Mucosa of rectum (tissue), 2 donors: ENCODE measurements around the gene PPP2R5C.

Experiments
- H3K27ac ChIP-seq, 2 donors: one replicate each; pipeline ENCODE4 v1.7.0; 2013; ENCODE audit warnings: inconsistent platforms in 2 of 2, low read depth in 2 of 2, low read length in 2 of 2
- H3K27me3 ChIP-seq, 2 donors: one replicate each; pipeline ENCODE4 v1.7.0; 2013; ENCODE audit warnings: low read length in 2 of 2; ENCODE audit not compliant: control insufficient read depth in 2 of 2, insufficient read depth in 2 of 2
- H3K36me3 ChIP-seq, 2 donors: one replicate each; pipeline ENCODE4 v1.7.0; 2013; ENCODE audit warnings: low read length in 2 of 2; ENCODE audit not compliant: control insufficient read depth in 2 of 2, insufficient read depth in 2 of 2
- H3K4me1 ChIP-seq, 2 donors: one replicate each; pipeline ENCODE4 v1.7.0; 2013; ENCODE audit warnings: low read length in 2 of 2, mild to moderate bottlenecking in 1 of 2; ENCODE audit not compliant: control insufficient read depth in 2 of 2, insufficient read depth in 2 of 2
- H3K4me3 ChIP-seq, 2 donors: one replicate each; pipeline ENCODE4 v1.7.0; 2013; ENCODE audit warnings: low read length in 2 of 2
- H3K9ac ChIP-seq, 2 donors: one replicate each; pipeline ENCODE4 v1.7.0; 2013; ENCODE audit warnings: low read length in 2 of 2, low read depth in 1 of 2, mild to moderate bottlenecking in 1 of 2
- H3K9me3 ChIP-seq, 2 donors: one replicate each; pipeline ENCODE4 v1.7.0; 2013; ENCODE audit warnings: low read length in 2 of 2; ENCODE audit not compliant: control insufficient read depth in 2 of 2
- donor health status: healthy.
- donor health status: Normal muscosa, but diverticular disease.

The PPP2R5C gene

DNA sequence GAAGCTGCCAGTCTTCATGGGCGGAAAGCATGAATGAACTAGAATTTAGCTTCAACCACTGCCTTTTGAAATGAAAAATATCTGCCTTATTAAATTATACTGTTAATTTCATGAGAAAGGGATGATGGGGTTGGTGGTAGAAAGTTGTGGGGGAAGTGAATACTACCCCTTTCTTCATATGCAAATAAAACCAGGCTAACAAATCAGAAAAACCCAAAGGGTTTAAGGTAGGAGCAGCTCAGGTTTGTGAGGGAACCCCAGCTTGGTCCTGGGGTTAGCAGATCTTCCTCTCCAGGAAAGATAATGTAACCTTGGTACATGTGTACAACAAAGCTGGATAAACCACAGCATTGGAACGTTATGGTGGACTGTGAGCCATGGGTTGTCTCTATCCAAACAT lies 84.0 kb downstream of the PPP2R5C start:
- no peak overlapping the region for H3K27ac ChIP-seq
- H3K4me1 ChIP-seq: peaks cover 2 to 3% of the 10 kb centered on the region in 2 donors
- H3K9me3 ChIP-seq: no peaks in the 10 kb centered on the region
- no peak overlapping the region for H3K4me3 ChIP-seq
- no peaks in the 10 kb centered on the region for H3K27me3 ChIP-seq
- H3K9ac ChIP-seq: no peak overlapping the region
- peaks cover 0 to 8% of the 10 kb centered on the region in 2 donors for H3K36me3 ChIP-seq

DNA sequence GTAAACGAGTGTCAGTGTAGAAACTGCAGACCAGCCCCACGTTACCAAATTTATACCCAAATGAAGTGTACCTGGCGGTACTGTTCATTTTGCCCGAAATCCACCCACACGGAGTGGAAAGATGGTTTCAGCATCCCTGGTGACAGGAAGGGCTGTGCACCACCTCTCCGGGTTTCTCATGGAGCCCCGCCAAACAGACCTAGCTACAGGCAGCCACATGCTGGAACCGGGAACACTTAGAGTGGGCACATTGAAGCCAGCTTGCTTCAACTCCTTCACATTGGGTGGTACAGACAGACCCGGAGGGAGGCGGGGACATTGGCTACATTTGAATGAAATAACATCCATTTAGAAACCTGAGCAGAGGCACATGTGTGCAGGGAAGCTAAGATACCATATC lies 84.4 kb downstream of the PPP2R5C start:
- Histone ChIP-seq H3K9ac (no peak overlapping the region), H3K27me3 (no peaks in the 10 kb centered on the region), H3K4me3 (no peak overlapping the region), H3K27ac (no peak overlapping the region), H3K36me3 (peaks cover 0 to 8% of the 10 kb centered on the region in 2 donors), H3K9me3 (no peaks in the 10 kb centered on the region), H3K4me1 (peaks cover 2 to 3% of the 10 kb centered on the region in 2 donors)

DNA sequence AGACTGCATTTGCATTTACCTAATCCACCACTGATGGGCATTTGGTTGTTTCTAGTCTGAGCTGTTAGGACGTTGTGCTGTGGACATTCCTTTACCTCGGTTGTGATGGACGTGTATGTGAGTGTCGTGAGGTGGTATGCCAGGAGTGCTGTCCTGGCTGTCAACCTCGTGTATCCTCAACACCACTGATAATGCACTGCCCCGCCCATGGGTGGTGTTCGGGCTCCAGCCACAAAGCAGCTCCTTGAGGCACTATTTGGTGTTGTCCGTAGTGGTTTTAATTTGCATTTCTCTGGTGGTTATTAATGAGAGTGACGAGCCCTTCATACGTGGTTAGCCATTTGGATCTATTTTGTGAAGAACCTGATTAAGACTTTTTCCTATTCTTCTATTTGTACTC lies 87.6 kb downstream of the PPP2R5C start:
- H3K9me3 ChIP-seq: no peaks in the 10 kb centered on the region
- peaks cover 2 to 3% of the 10 kb centered on the region in 2 donors for H3K4me1 ChIP-seq
- H3K4me3 ChIP-seq: no peak overlapping the region
- H3K36me3 ChIP-seq: peaks cover 0 to 6% of the 10 kb centered on the region in 2 donors
- H3K9ac ChIP-seq: no peak overlapping the region
- no peak overlapping the region for H3K27ac ChIP-seq
- H3K27me3 ChIP-seq: no peaks in the 10 kb centered on the region

DNA sequence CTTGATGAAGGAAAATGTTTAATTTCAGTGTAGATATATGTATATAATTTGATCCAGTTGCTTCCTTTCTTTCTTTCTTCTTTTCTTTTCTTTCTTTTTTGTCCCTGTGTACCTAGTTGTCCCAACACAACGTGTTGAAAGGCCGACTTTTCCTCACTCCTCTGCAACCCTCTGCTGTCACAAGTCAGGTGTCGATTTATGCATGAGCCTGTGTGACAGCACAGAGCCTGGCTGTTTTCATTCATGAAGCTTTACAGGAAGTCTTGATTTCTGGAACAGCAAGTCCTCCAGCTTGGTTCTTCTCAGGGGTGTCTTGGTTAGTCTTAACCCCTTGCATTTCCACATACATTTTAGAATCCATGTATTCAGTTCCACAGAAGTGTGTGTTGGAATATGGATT lies 88.1 kb downstream of the PPP2R5C start:
- Histone ChIP-seq H3K9ac (no peak overlapping the region), H3K9me3 (no peaks in the 10 kb centered on the region), H3K4me1 (peaks cover 5 to 7% of the 10 kb centered on the region in 2 donors), H3K27me3 (no peaks in the 10 kb centered on the region), H3K36me3 (peaks cover 0 to 2% of the 10 kb centered on the region in 2 donors), H3K27ac (no peak overlapping the region), H3K4me3 (no peak overlapping the region)

DNA sequence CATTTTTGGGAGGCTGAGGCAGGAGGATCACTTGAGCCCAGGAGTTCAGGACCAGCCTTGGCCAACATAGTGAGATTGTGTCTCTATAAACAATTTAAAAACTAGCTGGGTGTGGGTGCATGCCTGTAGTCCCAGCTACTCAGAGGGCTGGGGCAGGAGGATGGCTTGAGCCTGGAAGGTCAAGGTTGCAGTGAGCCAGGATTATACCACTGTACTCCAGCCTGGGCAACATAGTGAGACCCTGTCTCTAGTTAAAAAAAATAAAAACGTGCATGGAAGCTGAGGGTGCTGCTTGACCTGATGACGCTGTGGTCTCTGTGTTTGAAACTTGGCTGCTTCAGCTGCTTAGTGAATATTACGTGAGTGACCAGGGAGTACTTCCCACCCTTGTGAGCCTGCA lies 89.7 kb downstream of the PPP2R5C start:
- Histone ChIP-seq H3K4me3 (no peak overlapping the region), H3K4me1 (peaks cover 5 to 11% of the 10 kb centered on the region in 2 donors), H3K27ac (peak overlapping the region in 1 of 2 donors; percentile 6), H3K9ac (no peak overlapping the region), H3K36me3 (no peaks in the 10 kb centered on the region), H3K27me3 (no peaks in the 10 kb centered on the region), H3K9me3 (no peaks in the 10 kb centered on the region)

DNA sequence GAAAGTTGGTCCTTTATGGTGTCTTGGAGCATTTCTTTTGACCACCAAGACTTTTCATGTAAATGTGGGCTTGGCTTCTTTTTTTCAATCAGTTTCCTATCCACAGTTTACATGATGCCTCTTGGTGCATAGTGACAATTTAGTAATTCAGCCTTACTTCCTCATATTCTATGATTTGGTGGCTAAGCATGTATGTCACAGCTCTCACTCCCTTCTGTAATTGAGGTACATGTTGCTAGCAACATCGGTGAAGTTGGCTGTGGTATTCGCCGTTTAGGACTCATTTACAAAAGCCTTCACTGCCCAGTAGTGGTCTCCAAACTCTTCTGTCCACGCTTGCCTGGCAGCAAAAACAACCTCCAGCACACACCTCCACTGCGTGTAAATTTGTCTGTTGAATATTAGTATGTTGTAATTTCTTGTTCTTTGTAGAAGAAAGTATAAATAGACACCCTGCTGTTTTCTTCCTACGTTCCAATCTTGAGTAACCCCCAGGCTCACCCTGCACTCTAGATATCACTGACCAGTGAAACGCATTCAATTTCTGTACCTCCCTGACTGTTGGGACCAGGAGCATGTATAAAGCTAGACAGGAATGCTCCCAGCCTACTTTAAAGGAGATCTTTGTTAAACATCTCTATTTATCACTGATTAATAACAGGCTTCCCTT lies 90.4 kb downstream of the PPP2R5C start:
- no peaks in the 10 kb centered on the region for H3K27me3 ChIP-seq
- H3K27ac ChIP-seq: peak overlapping the region in 1 of 2 donors; percentile 17
- no peaks in the 10 kb centered on the region for H3K36me3 ChIP-seq
- peaks cover 5 to 12% of the 10 kb centered on the region in 2 donors for H3K4me1 ChIP-seq
- no peak overlapping the region for H3K9ac ChIP-seq
- H3K9me3 ChIP-seq: no peaks in the 10 kb centered on the region
- no peak overlapping the region for H3K4me3 ChIP-seq

DNA sequence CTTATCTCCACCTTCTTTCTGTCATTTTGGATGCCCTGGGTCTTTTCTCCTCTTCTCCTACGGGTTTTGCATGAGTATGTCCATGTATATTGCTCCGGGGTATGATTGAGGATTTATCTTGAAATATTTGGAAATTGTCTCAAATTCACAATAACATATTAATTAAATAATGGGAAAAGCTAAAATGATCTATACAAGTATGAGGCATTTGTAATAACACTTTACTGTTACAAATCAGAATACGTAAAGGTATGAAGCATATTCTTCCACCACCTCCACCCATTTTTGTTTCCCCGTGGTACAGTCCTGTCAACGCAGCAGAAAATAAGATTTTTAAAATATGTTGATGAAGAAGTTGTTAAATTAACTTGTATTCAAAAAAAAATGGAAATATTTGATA lies 91.3 kb downstream of the PPP2R5C start:
- H3K9ac ChIP-seq: no peak overlapping the region
- peaks cover 5 to 12% of the 10 kb centered on the region in 2 donors for H3K4me1 ChIP-seq
- no peaks in the 10 kb centered on the region for H3K27me3 ChIP-seq
- H3K27ac ChIP-seq: no peak overlapping the region
- no peak overlapping the region for H3K4me3 ChIP-seq
- no peaks in the 10 kb centered on the region for H3K9me3 ChIP-seq
- H3K36me3 ChIP-seq: peaks cover 3 to 5% of the 10 kb centered on the region in 2 donors

DNA sequence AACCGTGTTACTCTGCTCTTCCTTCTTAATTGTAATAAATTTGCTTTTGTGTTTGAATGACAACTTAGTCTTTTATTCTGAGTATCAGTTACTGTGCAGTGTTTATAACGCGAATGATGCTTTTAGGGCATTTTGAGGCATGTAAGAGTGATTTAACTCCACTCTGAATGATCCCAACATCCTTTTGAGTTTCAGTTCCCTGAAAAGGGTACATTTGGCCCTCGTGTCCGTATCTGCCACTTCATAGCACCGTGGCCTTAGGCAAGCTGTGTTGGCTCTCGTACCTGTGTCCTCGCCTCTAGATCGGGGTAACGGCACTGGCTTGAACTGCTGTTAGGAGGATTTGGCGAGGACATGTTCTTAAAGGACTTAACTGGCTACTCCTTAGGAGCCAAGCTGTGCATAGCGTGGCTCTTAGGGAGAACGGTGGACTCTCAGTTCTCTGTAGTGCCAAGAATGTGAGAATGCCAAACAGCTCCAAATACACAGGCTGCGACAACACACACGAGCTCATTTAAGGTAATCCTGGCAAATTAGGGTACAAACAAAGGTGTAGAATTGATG lies 92.0 kb downstream of the PPP2R5C start:
- Histone ChIP-seq H3K4me3 (no peak overlapping the region), H3K27me3 (no peaks in the 10 kb centered on the region), H3K36me3 (peaks cover 3 to 5% of the 10 kb centered on the region in 2 donors), H3K4me1 (peaks cover 5 to 12% of the 10 kb centered on the region in 2 donors), H3K9me3 (no peaks in the 10 kb centered on the region), H3K27ac (no peak overlapping the region), H3K9ac (no peak overlapping the region)

DNA sequence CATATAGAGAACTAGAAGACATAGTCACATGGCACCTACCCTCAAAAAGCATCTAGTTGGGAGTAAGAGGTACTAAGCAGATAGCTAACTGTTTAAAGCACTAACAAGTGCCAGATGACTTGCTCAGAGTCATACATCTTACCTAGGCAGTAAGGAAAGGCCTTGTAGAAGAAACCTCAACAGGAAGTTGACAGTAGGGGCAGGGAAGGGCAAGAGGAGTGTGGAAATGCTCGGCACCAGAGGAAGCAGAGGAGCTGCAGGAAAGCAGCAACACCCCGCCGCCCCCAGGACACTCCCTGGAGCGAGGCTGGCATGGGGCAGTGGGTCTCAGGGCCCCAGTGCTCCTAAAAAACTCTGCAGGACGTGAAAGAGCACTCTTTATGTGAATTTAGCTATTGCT lies 92.9 kb downstream of the PPP2R5C start:
- Histone ChIP-seq H3K27ac (no peak overlapping the region), H3K4me1 (peaks cover 5 to 10% of the 10 kb centered on the region in 2 donors), H3K4me3 (no peak overlapping the region), H3K9ac (no peak overlapping the region), H3K27me3 (no peaks in the 10 kb centered on the region), H3K36me3 (peaks cover 3 to 5% of the 10 kb centered on the region in 2 donors), H3K9me3 (no peaks in the 10 kb centered on the region)

DNA sequence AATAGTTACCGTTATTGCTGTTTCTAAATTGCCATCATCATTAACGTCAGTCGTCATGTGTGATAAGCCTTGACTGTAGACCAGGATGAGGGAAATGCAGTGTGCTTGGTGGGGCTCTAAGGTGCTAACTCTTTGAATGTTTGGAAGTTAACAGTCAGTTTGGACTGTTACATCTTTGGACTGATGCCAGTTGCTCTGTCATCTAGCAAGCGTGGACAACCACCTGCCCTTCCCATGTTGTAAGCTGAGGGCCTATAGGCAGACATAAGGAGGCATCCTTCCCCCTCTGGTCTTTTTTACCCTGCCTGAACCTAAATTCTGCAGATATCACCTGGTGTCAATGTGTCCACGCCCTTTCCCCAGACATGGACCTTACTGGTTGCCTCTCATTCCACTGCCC lies 94.4 kb downstream of the PPP2R5C start:
- Histone ChIP-seq H3K36me3 (peaks cover 8 to 9% of the 10 kb centered on the region in 2 donors), H3K9ac (no peak overlapping the region), H3K27ac (no peak overlapping the region), H3K27me3 (no peaks in the 10 kb centered on the region), H3K4me1 (peaks cover 5 to 10% of the 10 kb centered on the region in 2 donors), H3K4me3 (no peak overlapping the region), H3K9me3 (no peaks in the 10 kb centered on the region)
